NCI-H1694 treated with DMSO at 0.1 percent for 48 hours (cell line): ENCODE data around the gene ABCC11.

Experiments
- DNase-seq: peaks from one replicate; lab custom pipeline; 2025; lab: John Stamatoyannopoulos, UW

ABCC11 gene

DNA sequence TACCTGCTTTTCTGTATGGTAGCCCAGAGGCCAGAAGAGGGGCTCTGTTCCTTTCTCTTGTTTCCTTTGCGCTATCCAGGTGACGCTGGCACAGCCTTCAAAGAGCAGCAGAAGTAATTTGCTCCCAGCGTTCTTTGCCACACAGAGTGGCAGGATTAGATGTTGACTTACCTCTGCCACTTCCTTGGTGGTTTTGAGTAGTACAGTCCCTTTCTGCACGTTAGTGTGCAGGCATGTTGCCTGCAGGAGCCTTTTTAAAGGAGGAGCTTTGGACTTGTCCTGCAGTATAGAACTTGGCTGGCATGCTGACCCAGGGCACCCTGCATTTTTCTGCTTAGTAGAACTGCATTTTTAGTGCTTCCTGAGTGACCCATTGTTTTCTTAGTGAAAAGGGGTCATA, at the start of gene ABCC11:
ABCC11 (minus strand) TSS at position 229 of the 400 bp plus-strand sequence. CDS start 15,618 bp downstream, outside the sequence.
- DNase-seq: no peak

DNA sequence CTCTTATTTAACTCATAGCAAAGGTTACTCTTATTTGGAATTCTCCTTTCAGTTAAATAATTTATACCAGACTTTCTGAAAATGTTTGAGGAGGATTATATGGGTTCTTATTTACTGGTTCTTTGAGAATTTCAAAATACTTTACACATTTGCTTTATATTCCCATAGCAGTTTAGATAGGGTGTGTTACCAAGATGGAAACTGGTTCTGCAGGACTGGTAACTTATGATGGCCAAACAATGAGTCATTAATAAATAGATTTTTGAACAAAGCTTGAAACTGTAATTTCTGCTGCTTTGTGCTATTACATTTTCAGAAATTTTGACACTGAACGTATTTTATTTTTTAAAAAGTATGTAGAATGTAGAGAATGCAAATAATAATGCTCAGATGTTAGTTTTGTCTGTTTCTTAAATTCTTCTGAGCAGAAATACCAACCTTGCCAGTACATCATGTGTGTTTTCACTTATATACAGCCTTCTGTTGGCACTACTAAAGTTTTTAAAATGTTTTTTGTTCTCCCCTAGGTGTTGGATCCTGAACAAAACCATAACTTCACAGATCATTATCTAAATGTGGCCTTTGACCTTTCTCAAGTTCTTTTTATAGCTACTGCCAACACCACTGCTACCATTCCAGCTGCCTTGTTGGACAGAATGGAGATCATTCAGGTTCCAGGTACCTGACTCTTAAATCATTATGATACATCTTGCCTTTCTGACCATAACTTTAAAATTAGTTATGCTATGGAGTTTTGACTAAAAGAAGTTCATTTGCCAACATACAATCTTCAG, 48.3 kb upstream of the ABCC11 start:
- DNase-seq: no peak

DNA sequence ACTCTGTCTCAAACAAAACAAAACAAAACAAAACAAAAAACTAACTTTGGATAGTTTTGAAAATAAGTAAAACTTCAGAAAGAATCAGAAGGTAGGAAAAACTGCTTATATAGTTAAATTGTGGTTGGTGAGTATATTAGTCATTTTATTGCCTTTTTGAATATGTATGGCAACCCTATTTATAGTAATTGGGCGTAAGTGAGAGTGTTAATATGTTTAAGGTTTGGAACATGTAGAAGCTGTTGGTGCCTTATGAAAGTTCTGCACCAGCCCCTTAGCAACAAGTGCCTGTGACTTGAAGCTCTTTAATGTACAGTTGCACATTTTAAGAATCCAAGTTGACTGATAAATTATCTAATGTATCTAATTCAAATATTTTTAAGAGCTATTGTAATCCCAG, 47.4 kb upstream of the ABCC11 start:
- DNase-seq: no peak

DNA sequence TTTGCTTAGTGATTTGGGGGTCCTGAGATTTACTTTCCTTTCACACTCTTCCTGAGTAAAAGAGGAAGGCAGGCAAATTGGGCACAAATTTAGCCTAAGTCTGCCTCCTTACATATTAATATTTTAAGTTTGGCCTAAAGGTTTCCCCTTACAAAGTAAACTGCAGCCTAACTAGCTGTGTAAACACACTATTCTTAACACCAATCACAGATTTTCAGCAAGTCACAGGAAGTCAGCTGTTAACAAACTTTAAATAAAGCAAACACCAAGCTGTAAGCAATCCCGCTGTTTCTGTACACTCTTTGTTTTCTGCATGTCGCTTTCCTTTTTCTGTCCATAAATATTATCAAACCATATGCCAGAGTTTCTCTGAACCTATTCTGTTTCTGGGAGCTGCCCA, 45.1 kb upstream of the ABCC11 start:
- no peak for DNase-seq

DNA sequence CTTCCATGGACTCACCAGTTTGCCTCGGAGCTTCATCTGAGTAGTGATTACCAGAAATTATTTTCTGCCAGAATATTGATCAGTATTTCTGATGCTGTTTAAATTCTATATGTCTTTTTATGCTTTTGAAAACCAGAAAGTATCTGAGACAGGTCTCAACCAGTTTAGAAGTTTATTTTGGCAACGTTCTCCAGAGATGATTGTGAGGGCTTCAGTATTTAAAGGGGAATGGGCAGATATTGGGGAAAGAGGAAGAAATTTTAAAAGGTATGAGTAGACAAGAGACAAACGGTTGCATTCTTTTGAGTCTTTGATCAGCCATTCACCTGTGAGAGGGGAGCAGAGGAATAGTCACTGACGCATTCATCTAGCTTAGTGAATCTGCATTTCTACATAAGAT, 44.4 kb upstream of the ABCC11 start:
- no peak for DNase-seq

DNA sequence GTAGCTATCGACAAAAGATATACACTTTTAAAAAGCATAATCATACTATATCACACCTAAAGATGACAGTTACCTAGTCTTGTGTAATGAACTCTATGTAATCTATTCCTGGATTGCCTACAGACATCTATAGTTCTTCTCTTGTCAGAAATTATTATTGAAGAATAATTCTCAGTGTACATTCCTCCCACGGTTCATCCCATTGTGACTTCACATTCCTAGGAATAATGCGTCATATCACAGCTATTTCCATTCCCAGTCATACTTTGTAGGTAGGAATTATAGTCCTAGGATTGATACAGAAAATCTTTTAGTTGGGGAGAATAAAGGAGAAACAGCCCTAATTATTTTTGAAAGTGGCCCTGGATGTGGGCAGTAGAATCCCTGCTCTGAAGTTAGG, 44.0 kb upstream of the ABCC11 start:
- no peak for DNase-seq

DNA sequence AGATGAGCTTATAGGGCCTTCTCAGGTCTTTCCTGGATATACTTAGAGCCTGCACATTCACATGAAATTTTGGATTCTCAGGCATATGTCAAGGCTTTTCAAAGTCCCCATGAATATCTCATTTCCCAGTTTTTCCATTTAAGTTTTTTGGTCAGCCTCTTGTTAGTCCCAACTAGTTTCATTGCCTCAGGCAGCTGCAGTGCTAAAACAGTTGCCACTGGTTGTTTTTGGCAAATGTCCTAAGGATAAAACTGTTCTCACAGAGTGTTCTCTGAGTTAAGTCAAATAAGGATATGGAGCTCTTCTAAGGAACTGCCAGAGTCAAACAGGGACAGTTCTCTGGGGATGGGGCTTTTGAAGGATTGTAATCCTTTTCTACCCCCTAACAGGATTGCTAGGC, 39.9 kb upstream of the ABCC11 start:
- no peak for DNase-seq

DNA sequence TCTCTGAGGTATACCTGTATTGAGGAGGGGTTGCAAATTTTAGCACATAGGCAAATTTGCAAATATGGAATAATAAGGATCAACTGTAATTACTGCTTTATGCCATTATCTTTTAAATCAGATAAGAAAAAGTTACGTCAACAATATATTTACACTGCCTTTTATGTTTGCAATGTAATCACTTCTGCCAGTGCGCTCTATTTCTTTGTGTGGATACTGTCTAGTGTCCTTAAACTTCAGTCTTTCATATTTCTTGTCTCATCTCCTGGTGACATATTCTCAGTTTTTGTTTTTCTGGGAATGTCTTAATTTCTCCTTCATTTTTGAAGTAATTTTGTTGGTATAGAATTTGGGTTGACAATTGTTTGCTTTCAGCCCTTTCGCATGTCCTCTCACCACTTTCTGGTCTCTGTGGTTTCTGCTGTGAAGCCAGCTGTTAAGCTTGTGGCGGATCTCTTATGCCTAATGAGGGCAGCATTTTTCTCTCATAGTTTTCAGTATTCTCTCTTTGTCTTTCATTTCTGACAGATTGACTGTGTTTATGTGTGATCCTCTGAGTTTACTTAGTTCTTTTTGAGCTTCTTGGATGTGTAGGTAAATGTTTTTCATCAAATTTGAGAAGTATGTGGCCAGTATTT, 37.6 kb upstream of the ABCC11 start:
- DNase-seq: no peak

DNA sequence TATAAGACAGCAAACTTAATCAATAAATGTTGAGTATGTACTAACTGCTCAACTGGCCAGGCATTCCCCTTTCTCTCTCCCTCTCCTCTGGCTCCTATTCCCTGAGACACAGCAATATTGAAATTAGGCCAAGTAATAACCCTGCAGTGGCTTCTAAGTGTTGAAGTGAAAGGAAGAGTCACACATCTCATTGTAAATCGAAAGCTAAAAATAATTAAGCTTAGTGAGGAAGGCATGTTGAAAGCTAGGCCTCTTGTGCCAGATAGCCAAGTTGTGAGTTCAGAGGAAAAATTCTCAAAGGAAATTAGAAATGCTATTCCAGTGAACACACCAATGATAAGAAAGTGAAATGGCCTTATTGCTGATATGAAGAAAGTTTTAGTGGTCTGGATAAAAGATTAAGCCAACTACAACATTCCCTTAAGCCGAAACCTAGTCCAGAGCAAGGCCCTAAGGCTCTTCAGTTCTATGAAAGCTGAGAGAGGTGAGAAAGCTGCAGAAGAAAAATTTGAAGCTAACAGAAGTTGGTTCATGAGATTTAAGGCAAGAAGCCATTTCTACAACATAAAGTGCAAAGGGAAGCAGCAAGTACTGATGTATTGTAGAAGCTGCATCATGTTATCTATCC, 35.4 kb upstream of the ABCC11 start:
- no peak for DNase-seq

DNA sequence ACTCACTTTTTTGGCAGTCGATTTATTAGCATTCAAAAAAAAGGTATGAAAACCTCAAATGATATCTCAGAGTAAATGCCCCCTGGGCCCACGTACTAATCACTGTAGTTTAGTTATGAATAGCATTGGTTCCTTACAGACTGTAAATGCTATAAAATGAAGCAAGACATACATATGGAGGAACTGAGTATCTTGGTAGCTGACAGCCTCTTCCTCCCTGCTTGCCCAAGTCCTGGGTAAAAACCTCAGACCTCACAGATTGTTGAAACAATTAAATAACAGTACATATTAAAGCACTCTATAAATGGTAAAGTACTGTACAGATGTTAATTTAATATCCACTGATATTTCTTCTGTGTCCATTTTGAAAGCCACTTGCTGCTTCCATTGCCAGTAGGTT, 33.2 kb upstream of the ABCC11 start:
- DNase-seq: no peak

DNA sequence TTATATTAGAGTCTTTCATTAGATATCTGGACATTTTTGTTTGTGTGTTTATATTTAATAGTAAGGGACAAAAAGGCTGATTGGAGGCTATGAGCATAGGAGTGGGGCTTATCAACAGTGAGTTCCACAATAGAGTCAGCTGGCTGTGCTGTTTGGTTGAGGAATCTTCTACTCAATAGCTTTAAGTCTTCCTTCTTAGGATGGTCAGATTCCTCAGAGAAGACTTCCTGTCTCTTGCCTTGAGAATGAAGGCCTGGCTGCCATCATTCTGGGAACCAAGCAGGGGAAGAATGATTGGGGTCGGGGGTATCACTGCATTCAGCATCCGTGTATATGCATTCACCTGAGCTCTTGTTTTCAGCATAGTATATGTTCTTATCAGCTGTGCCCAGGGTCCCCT, 31.9 kb upstream of the ABCC11 start:
- DNase-seq: no peak

DNA sequence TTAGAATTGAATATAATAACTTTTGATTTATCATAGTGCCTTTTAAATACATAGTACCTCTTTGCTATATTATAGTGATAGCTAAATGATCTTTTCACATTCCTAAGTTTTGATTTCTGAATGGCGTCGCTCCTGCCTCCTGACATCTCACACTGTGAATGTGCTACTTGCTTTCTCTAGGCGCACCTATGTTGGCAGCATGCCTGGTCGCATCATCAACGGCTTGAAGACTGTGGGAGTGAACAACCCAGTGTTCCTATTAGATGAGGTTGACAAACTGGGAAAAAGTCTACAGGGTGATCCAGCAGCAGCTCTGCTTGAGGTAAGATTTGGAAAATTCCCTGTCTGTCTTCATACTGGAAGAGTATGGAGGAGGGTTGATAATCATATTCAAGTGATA, 29.8 kb upstream of the ABCC11 start:
- no peak for DNase-seq

DNA sequence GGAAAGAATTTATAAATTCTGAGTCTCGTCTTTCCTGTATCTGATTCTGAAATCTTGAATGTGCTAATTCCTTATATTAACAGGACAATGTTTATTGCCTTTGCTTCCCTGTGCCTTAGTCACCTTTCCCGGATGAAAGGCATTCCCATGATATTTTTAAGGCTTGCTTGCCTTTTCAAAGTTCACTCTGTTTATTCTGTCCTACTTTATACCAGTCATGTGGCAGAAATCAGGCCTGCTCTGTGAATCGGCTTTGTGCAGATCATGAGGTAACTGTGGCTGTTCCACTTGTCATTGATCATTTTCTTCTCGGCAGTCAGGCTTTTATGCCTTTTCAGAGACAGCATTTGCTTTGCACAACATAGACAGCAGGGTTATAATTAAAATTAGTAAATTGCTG, 28.8 kb upstream of the ABCC11 start:
- no peak for DNase-seq

DNA sequence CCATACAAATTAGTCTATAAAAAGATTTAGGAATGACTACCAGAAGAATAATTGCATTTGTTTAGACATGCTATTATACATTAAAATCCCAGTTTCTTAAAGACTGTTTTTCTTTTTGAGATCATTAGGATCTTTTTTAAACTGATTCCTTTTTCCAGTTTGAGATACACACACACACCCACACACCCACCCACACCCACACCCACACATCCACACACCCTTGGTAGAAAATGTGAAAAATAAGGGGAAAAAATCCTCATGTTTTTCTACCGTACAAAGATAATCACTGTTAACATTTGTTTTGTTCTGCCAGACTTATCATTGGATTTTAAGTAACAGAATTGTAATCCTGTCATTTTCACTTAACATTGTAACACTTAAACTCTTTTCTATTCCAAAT, 27.1 kb upstream of the ABCC11 start:
- no peak for DNase-seq

DNA sequence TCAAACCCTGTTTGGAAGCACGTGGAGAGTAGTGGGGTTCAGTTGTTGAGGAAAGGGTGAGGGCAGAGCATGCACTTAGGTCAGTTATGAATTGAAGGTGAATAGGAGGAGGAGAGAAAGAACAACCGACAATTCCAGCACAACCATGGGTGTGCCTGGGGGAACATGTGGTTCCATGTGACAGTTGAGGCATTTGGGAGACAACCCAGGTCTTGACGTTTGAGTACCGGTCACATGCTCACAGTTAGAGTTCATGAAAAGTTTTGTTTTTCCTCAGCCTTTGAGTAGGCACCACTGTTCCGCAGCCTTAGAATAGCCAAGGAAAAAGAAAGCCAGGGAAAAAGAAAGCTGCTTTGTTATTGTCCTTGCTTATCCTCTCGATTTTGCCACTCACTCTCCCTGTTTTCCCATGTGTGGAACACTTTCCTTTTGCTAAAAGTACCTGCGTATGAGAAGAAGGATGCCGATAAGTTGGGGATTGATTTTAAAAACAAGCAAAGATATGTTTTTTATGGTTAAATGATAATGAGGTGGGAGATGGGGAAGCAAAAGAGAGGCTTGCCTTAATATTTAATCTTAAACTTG, 25.6 kb upstream of the ABCC11 start:
- DNase-seq: no peak

DNA sequence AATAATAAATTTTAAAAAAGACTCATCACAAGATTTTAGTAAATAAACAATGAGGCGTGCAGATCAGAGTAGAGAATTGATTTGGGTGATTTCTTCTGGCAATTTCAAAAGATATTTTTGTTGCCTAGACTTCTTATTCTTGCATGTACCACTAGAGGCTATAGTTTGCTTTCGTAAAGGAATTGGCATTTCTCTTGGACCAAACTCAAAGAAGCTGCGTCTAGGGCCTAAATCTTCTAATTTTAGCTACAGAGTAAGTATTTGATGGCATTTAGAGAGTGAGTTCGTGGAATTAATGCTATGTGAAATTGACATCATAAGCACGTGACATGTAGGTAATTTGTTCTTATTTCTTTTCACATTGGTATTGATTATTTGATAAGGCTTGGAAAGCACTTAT, 24.4 kb upstream of the ABCC11 start:
- DNase-seq: no peak

DNA sequence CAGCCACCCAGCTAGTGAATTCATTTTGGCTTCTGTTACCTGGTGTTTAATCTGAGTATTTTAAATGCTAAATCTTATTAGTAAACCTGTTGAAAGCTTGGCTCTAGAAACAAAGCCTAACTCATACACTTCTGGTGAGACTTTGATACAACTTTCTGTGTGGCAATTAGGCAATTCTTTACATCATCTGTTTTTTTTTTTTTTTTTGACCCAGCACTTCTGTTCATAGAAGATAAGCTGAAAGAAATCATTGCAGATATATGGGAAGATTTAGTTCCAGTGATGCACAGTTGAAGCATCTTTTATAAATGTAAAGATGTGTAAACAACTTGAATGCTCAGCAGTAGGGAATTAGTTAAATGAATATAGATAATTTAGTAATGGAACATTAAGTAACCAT, 21.7 kb upstream of the ABCC11 start:
- DNase-seq: no peak

DNA sequence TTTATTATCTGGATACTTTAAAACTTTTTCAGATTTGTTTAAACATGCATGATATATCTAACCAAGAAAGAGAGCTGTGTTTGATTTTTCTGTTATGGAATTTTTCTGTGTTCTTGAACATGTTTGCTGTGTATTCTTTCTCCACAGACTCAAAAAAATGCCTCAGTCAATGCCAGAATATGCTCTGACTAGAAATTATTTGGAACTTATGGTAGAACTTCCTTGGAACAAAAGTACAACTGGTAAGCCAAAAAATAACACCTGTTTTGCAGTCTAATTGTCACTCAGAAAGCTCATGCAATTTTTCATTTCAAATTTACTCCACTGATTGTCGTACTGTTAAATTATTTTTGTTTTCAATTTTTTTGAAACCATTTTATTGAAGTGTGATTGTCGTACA, 15.3 kb upstream of the ABCC11 start:
- DNase-seq: no peak

DNA sequence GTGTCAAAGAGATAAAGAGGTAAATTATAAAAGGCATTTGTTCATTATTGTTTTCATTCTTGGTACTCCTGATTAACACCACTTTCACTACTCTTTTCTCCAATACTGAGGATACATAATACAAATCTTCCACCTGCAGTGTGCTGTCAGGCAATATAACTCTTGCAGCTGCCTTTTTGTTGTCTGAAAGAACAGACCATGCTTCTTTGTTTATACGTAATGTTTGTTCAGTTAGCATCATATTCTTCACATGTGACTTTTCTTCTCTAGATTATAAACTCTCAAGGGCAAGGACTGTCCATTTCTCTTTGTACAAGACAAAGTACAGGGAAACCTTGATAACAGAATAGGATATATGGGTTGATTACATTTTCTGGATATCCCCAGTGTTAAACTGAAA, 14.2 kb upstream of the ABCC11 start:
- no peak for DNase-seq

DNA sequence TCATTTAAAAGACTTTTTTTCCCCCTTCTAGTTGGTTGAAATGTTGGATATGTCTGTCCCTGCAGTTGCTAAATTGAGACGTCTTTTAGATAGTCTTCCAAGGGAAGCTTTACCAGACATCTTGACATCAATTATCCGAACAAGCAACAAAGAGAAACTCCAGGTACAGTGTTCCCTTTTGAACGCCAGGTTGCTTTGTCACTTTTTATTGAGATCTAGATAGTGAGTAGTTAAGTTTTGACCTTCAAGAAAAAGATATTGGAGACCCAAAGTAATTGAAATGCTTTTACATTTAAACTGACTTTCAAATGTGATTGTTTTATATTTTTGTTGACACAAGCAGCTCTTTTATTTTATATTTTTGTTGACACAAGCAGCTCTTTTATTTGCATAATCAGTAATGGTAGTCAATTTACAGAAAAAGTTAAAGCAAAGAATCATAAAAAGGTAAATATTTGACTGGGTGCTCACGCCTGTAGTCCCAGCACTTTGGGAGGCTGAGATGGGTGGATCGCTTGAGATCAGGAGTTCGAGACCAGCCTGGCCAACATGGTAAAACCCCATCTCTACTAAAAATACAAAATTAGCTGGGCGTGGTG, 9.3 kb upstream of the ABCC11 start:
- DNase-seq: no peak

DNA sequence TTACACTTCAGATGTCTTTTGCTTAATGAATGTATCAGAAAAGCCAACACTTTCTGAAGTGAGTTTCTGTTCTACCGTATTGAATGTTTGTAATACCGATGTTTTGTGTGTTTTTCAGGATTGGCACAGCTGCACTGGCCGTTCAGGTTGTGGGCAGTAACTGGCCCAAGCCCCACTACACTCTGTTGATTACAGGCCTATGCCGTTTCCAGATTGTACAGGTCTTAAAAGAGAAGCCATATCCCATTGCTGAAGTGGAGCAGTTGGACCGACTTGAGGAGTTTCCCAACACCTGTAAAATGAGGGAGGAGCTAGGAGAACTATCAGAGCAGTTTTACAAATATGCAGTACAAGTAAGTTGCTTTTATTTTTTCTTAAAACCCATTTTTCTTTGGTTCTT, 4.7 kb upstream of the ABCC11 start:
- no peak for DNase-seq

DNA sequence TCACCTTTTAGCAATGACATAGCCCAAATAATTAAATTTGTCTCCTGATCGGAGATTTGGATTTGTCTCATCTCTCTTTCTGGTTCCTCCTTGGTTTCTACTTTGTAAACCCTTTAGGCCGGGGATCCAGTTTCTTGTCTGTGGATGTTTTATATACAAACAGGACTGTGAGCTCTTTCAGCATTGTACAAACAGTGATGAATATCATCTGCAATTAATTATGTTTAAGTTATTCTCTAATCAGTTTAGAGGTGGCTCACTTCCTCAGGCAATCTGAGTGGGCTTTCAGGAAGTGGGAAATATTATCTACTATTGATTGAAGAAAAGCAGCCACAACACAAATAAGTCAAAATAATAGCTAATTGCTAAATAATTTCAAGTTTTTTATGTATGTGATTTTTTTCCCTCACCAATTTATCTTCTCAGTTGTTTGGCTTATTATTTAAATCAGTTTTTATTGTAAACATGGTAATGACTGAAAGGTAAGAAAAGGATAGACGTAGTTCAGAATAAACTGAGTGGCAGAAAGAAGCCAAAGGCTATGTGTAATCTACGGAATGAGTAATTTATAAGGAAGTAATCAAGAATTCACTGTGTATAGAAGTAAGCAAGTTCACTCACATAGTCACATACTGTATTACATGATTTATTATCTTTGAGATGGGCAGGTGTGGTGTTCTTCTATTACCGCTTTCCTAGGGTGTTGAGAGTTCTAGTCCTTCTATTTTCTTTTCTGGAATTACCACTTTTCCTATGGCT, 3.4 kb upstream of the ABCC11 start:
- no peak for DNase-seq
